GM19043 (cell line): ENCODE data around the gene ESF1.
"Not testable (repeated sequence)": the region's sequence is repeated elsewhere in the genome, so short reads cannot be mapped to it uniquely, and the experiment has no call there.

Experiments used
- ATAC-seq: cut with Tn5 transposase; IDR thresholded peaks from one replicate; pipeline ENCODE4 v1.9.1; 2021; ENCODE audit warnings: low read depth; ENCODE audit not compliant: unreplicated experiment

The ESF1 gene

GRCh38 chr20:13739731-13740649, 44.7 kb downstream of the ESF1 start:
- ATAC-seq, result no peak

GRCh38 chr20:13738187-13738586, 46.5 kb downstream of the ESF1 start:
- not testable (repeated sequence) for ATAC-seq

GRCh38 chr20:13736436-13737191, 48.1 kb downstream of the ESF1 start:
- no peak for ATAC-seq

- no peak for ATAC-seq
Measured at GRCh38 chr20:13735826-13736225, 48.9 kb downstream of the ESF1 start.

GRCh38 chr20:13723011-13723410, 61.7 kb downstream of the ESF1 start:
- no peak for ATAC-seq

GRCh38 chr20:13718171-13718570, 66.5 kb downstream of the ESF1 start:
- ATAC-seq, result no peak

- ATAC-seq, result peak; percentile 87
Measured at GRCh38 chr20:13717631-13718044, 67.1 kb downstream of the ESF1 start.

GRCh38 chr20:13715171-13715570, 69.5 kb downstream of the ESF1 start:
- ATAC-seq, result no peak

- no peak for ATAC-seq
Measured at GRCh38 chr20:13708234-13708633, 76.5 kb downstream of the ESF1 start.

GRCh38 chr20:13703265-13703664, 81.5 kb downstream of the ESF1 start:
- ATAC-seq, result no peak

- no peak for ATAC-seq
Measured at GRCh38 chr20:13701486-13701885, 83.2 kb downstream of the ESF1 start.

GRCh38 chr20:13700761-13701160, 84.0 kb downstream of the ESF1 start:
- ATAC-seq, result no peak

- ATAC-seq, result no peak
Measured at GRCh38 chr20:13694420-13695150, 90.1 kb downstream of the ESF1 start.

GRCh38 chr20:13692802-13693736, 91.7 kb downstream of the ESF1 start:
- no peak for ATAC-seq

GRCh38 chr20:13690943-13691342, 93.8 kb downstream of the ESF1 start:
- no peak for ATAC-seq

- no peak for ATAC-seq
Measured at GRCh38 chr20:13687815-13688214, 96.9 kb downstream of the ESF1 start.

- ATAC-seq, result no peak
Measured at GRCh38 chr20:13685623-13686022, 99.1 kb downstream of the ESF1 start.

- peak; percentile 71 for ATAC-seq
Measured at GRCh38 chr20:13684566-13685222, 100.0 kb downstream of the ESF1 start.

- no peak for ATAC-seq
Measured at GRCh38 chr20:13683833-13684232, 100.9 kb downstream of the ESF1 start.
